Stimulated activated CD4-positive, alpha-beta T cell treated with anti-CD3 and anti-CD28 coated beads, Interleukin-12 subunit alpha, Interleukin-12 subunit beta, amount 100 ng/mL, for 4 hours (primary cell): ENCODE results near the gene VAT1L.
"Not testable (repeated sequence)": the region's sequence is repeated elsewhere in the genome, so short reads cannot be mapped to it uniquely, and the experiment has no call there.

Experiments
- DNase-seq: peaks from one replicate; pipeline ENCODE4 v3.0.0-alpha.2; 2020

VAT1L gene

GRCh38 chr16:77918809-77919707 lies 130.7 kb downstream of the VAT1L start:
- no peak for DNase-seq

DNA sequence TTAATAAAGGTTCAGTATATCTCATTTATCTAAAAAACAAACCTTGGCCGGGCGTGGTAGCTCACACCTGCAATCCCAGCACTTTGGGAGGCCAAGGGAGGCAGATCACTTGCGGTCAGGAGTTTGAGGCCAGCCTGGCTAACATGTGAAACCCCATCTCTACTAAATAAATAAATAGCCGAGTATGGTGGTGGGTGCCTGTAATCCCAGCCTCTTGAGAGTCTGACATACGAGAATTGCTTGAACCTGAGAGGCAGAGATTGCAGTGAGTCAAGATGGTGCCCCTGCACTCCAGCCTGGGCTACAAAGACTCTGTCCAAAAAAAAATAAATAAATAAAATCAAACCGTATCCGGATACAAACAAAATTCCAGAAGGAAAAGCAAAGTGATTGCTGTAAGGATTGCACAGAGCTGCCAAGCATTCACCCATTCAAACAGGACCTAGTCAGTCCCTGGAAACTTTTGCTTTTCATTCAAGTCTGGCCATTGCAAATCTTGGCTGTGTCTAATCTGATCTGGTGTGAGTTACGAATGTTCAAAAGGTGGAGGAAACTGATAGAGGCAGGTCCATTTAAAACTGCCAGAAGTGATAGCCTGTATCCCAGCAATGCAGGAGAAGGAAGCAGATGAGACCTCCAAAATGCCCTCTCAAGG lies 131.5 kb downstream of the VAT1L start:
- DNase-seq = no peak

DNA sequence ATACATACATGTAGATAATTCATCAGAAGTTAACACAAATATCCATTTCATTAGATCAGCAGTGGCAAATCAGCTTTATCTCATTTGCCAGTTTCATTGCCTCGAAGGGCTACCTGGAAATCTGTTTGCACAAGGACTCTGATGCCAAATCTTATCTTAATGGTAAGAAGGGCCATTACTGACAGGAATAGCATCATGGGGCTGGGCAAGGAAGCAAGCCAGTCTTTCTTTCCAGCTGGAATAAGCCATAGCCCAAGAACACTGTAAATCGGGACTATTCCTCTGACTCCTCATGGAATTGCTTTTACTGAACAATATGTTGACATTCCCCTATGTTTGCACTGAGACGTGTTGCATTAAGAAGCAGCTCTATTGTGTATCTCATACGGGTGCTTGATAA lies 132.6 kb downstream of the VAT1L start:
- DNase-seq = no peak

GRCh38 chr16:77922228-77922754 lies 133.9 kb downstream of the VAT1L start:
- DNase-seq = no peak

- DNase-seq = no peak
Measured at GRCh38 chr16:77925531-77925930, 137.2 kb downstream of the VAT1L start.

GRCh38 chr16:77928096-77928495 lies 139.7 kb downstream of the VAT1L start:
- DNase-seq = no peak

DNA sequence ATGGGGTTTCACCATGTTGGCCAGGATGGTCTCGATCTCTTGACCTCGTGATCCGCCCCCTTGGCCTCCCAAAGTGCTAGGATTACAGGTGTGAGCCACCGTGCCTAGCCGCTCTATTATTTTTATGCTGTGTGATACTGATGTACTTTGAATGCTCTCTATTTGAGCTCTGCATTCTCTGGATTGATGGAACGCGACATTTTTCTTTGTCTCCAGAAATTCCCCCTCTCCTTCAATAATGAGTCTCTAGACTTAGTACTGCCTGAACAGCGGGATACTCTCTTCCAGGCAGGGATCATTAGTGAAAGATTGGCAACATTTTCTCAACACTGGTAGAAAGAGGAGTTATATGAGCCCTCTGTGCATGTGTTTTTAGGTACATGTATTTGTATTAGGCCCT lies 140.6 kb downstream of the VAT1L start:
- DNase-seq = no peak

DNA sequence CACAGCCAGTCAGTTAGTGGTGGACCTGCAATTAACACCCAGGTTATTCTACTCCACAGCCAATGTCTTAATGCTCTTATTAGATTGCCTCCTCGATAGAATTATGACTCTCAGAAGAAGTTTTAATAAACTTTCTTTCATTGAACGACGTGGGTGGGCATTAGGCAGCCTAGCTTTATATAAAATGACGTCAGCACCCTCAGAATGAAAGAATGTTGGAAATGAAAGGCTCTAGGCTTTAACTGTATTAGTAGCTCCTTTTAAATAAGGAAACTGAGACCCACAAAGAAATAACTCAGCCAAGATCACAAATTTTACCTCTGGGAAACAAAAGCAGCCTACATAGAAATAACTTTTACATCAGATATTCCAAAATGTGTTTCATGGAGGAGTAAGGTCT lies 142.7 kb downstream of the VAT1L start:
- DNase-seq = no peak

DNA sequence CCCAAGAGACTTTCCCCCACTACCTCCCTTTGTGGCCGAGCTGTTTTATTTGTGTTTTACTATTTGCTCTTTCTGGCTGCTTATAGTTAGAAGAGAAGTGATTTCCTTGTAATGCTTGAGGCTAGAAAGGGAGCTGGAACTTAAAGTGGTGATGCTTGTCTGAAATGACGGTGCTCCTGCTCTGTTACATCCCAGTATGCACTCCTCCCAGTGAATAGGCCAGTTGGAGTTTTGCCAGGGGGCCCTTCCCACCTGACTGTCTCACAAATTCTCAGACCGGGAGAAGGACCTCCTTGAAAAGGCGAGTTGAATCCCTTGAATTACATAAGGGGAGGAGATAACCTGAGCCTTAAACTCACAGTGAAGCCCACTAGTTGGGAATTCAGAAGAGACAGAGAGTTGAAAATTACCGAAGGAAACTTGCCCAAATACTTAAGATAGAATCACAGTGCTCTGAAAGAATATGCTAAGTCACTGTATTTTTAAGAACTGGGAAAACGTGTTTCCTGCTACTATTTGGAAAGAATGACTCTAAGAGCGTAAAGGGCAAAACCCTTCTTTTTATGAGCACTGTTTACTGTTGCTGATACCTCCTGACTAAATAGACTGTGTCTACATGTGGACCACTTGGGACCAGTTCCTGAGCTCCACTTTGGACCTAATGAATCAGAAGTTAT lies 149.2 kb downstream of the VAT1L start:
- no peak for DNase-seq

DNA sequence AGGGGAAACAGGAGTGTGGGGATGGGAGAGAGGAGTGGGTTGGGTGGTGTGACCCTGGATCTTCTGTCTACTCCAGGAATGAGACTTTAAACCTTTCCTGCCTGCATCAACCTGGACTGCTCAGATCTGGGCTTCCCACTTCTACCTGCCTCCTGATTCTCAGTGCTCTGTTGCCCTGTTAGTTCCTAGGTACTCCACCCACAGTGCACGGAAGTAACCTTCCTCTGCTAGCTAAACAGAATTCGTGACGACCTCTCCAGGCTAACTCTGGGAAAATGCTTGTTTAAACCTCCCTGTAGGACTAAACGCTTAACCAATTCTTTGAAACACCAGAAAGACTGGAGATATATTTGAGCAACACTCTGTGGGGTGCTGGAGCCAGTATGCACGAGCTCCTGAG lies 150.5 kb downstream of the VAT1L start:
- DNase-seq = no peak

- no peak for DNase-seq
Measured at GRCh38 chr16:77939968-77940367, 151.6 kb downstream of the VAT1L start.

- no peak for DNase-seq
Measured at GRCh38 chr16:77943801-77944200, 155.4 kb downstream of the VAT1L start.

DNA sequence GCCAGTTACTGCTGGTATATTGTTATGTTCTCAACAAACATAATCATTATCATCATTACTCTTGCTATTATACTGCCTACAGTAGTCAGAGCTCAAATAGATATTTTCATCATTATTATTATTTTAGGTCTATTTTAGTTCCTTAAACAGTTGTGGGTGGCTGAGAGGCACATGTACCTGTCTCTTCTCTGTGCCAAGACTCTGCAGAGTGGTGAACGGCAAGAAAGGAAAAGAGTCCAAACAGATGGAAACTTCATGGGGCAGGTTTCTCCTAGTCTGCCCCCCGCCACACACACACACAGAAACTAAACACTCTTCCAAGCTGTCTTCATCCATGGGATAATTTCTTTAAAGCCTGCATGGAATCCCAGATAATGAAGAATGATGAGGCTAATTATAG lies 156.3 kb downstream of the VAT1L start:
- no peak for DNase-seq

DNA sequence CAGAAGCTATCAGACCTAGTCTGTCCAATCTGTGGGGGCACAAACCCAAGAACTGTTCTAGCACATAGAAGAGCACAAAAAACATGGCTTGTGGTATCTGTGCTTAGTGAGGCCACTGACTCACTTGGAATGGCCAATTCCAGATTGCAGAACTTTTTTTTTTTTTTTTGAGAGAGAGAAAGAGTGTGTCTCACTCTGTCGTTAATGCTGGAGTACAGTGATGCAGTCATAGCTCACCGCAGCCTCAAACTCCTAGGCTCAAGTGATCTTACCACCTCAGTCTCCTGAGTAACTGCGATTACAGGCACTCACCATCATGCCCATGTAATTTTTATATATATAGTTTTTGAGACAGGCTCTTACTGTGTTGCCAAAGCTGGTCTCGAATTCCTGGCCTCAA lies 156.8 kb downstream of the VAT1L start:
- DNase-seq = no peak

- DNase-seq = no peak
Measured at GRCh38 chr16:77946823-77947222, 158.5 kb downstream of the VAT1L start.

- DNase-seq = not testable (repeated sequence)
Measured at GRCh38 chr16:77947590-77947989, 159.2 kb downstream of the VAT1L start.

- no peak for DNase-seq
Measured at GRCh38 chr16:77948835-77949234, 160.5 kb downstream of the VAT1L start.

GRCh38 chr16:77949445-77949844 lies 161.1 kb downstream of the VAT1L start:
- no peak for DNase-seq

- no peak for DNase-seq
Measured at GRCh38 chr16:77951788-77952187, 163.4 kb downstream of the VAT1L start.

DNA sequence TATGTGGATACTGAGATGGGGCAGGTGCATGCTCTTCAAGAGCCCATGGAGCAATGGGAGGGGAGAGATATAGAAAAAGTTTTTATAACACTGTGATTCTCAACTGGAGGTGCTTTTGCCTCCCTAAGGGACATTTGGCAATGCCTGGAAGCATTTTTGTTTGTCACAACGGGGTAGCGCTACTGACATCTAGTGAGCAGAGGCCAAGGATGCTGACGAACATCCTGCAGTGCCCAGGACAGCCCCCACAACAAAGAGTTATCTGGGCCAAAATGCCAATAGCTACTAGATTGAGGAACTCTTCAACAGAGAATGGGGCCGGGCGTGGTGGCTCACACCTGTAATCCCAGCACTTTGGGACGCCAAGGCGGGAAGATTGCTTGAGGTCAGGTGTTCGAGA lies 166.8 kb downstream of the VAT1L start:
- DNase-seq = no peak

DNA sequence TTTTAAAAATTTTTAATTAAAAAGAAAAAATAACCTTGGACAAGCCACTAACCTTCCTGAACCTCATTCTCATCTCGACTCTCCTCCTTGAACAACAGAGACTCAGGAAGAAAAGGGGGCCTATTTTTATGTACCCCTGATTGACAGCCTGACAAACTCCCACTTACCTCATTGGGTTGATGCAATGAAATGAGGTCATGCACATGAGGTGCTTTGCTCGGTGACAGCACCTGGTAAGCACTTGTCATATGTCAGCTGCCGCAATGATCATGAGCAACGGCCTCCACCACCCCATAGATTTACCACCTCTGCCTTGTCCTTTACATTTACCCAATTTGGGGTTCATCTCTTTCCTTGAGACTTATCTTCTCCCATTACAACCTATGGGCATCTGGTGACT lies 167.9 kb downstream of the VAT1L start:
- no peak for DNase-seq

DNA sequence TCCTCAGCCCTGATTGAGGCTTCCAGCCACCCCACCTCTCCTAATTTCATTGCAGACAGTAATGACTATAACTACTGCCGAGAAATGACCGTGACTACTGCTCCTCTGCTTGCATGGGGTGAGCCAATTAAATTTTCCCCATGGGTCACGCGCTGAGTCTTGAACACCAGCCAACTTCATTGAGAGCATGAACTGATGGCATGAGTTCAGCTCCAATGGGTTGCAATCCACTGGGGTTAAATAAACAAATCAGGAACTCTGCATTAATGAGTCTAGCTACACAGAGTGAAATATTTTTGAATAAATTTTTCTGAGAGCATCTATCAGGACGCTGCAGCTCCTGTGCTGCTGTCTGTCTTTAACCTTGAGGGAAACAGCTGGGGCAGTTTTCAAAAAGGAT lies 172.4 kb downstream of the VAT1L start:
- no peak for DNase-seq

DNA sequence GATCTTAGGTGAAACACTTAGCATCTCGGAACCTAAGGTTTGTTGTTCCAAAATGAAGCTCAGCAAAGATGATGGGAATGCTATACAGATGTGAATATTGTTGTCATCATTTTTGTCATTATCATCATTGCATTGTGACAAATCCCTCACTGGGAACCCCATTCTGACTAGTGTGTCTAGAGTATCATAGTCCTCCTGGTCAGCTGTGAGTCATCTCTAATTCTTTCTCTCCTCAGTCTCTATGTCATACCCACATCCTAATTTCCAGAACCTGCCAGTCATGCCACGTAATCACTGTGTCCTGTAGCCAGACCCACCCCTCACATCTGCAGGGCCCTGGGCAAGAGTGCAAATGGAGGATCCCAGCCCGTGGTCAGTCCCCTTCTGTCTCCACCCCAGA lies 173.4 kb downstream of the VAT1L start:
- no peak for DNase-seq

- DNase-seq = no peak
Measured at GRCh38 chr16:77962689-77963088, 174.3 kb downstream of the VAT1L start.
